Memory B cell (primary cell): ENCODE measurements around the gene MIB1.

Experiments used
- ATAC-seq: fragments of 150-1000 bp; cut with Tn5 transposase; 2 replicates; pipeline ENCODE4 v1.10.0; 2021; ENCODE audit warnings: low read depth, mild to moderate bottlenecking, moderate library complexity
- DNase-seq, 2 donors: peaks; one replicate each; pipeline ENCODE4 v3.0.0; 2022; ENCODE audit warnings: low spot score in 2 of 2
- H3K27ac Mint-ChIP-seq: one replicate; pipeline ENCODE4 v1.8.0; 2022; ENCODE audit warnings: mild to moderate bottlenecking, moderate library complexity, mixed read lengths
- H3K27me3 Mint-ChIP-seq: one replicate; pipeline ENCODE4 v1.8.0; 2022; ENCODE audit warnings: mixed read lengths
- H3K36me3 Mint-ChIP-seq: one replicate; pipeline ENCODE4 v1.8.0; 2022; ENCODE audit warnings: mild to moderate bottlenecking, mixed read lengths
- H3K4me1 Mint-ChIP-seq: one replicate; pipeline ENCODE4 v1.8.0; 2022; ENCODE audit warnings: mixed read lengths
- H3K4me3 Mint-ChIP-seq: one replicate; pipeline ENCODE4 v1.8.0; 2022; ENCODE audit warnings: mild to moderate bottlenecking, moderate library complexity, mixed read lengths
- H3K9me3 Mint-ChIP-seq: one replicate; pipeline ENCODE4 v1.8.0; 2022; ENCODE audit warnings: mixed read lengths

MIB1 gene

DNA sequence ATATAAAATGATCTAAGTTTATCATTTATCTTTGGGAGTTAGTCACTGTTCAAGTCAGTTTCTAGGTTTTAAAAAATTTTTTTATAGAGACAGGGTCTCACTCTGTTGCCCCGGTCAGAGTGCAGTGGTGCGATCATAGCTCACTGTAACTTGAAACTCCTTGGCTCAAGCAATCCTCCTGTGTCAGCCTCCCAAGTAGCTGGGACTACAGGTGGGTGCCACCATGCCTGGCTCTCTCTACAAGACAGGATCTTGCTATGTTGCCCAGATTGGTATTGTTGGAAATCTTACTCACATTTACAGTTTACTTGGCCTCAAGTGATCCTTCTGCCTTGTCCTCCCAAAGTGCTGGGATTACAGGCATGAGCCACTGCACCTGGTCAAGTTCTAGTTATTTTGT, 74.5 kb downstream of the MIB1 start:
- Mint-ChIP-seq H3K4me1 (no peaks in the 10 kb centered on the region), H3K27me3 (no peaks in the 10 kb centered on the region), H3K4me3 (no peak overlapping the region), H3K36me3 (peaks cover 20% of the 10 kb centered on the region), H3K27ac (no peak overlapping the region), H3K9me3 (no peaks in the 10 kb centered on the region)
- no peak for DNase-seq
- no peak for ATAC-seq

DNA sequence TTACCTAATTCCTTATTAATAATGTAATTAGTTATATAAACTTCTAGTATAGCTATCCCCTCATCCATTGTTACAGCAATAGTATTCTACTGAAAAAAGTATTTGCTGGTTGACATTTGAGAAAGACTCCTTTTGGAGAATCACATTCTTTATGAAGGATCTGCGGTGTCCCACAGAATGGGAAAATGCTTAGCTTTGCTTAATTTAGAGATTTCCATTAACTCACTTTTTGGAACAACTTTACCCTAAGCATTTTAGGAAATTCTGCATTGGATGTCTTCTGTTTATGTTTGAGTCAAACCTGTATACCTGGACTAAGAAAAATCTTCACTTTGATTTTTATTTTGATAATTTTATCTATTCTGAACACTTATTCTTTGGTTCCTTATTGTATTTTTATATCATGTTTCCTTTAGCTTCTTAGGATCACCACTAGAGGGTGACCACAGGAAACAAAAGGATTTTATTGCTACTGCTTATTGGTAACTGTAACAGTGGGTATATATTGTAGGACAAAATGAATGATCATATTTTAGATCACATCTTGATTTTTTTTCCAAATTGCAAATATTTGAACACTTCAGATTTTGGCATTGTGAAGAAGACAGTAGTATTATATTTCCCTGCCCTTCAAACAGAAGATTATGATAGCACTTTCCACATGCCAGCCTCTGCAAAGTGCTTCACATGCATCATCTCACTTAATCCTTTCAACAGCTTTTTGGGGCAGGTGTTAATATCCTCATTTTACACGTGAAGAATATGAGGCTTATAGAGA, 79.6 kb downstream of the MIB1 start:
- Mint-ChIP-seq H3K4me1 (no peaks in the 10 kb centered on the region), H3K27me3 (no peaks in the 10 kb centered on the region), H3K9me3 (no peaks in the 10 kb centered on the region), H3K27ac (no peak overlapping the region), H3K4me3 (no peak overlapping the region), H3K36me3 (peaks cover 21% of the 10 kb centered on the region)
- DNase-seq: no peak
- no peak for ATAC-seq

DNA sequence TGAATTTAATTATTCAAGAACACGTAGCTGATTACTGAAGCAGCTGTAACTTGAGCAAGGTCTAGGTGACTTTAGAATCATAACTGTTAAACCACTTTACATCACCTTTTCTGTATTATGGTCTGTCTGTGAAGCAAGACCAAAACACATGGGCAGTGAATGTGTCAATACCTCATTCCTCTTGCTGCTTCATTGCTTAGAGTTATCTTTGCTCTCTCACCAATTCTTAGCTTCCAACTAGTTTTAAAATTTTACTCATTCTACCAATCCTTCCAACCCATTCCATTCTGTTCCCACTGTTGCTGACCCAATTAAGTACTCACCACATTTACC, 80.2 kb downstream of the MIB1 start:
- H3K27ac Mint-ChIP-seq: no peak overlapping the region
- no peaks in the 10 kb centered on the region for H3K9me3 Mint-ChIP-seq
- peaks cover 21% of the 10 kb centered on the region for H3K36me3 Mint-ChIP-seq
- ATAC-seq (no peak), DNase-seq (no peak)
- no peaks in the 10 kb centered on the region for H3K27me3 Mint-ChIP-seq
- no peak overlapping the region for H3K4me3 Mint-ChIP-seq
- H3K4me1 Mint-ChIP-seq: no peaks in the 10 kb centered on the region

DNA sequence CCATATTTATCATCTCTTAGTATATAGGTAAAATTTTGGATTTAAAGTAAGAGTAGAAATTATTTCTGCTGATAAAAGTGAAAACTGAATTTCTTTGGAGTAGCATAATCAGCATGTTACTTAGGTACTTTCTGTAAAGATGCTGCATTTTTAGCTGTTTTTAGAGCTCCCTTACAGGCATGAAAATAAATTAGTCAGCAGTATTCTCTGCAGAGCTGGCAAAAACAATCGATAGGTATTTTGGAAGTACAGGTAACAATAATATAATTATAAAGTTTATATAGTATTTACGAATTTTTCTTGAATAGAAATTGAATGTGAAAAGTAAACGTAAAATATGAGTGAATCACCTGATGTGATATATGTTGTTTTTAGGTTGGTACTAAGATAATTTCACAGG, 83.3 kb downstream of the MIB1 start:
- no peak for DNase-seq
- Mint-ChIP-seq H3K4me3 (no peak overlapping the region), H3K27ac (no peak overlapping the region), H3K9me3 (no peaks in the 10 kb centered on the region), H3K27me3 (no peaks in the 10 kb centered on the region), H3K36me3 (peaks cover 11% of the 10 kb centered on the region), H3K4me1 (no peaks in the 10 kb centered on the region)
- ATAC-seq: no peak

DNA sequence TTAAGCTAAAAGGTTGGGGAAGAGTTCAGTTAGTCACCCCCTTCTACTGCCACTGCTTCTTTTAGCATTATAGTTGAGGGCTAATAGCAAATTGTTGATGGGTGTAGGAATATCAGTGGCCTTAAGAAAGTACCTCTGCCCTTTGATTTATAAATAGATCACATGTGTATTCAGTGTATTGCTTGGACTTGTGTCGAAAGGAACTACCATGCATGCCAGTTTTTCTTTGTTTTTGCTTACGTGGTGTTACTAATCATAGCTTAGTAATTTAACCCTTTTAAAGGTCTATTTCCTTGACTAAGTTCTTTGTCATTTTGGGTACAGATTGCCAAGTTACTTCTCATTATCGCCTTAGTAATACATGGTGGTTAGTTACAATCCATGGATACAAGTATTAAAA, 85.6 kb downstream of the MIB1 start:
- ATAC-seq: no peak
- DNase-seq: no peak
- H3K27me3 Mint-ChIP-seq: no peaks in the 10 kb centered on the region

DNA sequence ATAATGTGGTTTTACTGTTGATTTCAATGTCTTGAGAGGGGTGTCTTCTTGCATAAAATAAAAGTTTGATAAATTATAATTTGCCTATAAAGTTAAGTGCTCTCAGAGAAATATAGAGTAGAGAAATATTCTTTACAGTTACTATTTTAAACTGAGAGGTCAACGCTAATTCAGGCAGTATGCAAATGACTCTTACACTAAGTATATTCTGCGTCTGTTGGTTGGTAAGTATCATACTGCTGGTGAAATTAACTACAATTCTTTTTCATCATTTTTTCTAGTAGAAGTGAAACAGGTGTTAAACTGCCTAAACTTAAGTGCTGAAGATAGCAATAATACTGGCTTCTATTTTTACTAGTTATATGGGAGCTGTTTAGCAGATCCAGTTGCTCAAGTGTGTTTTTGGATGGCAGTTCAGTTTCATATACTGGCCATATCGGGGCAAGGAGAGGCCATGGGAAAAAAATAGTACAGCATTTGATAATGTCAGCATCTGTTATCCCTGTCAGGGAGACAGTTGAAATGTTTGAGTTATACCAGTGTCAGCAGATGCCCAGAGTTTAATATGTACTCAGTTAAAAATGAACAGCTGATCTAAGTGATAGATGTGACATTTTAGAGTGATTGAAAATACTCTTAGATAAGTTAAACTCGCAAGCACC, 86.2 kb downstream of the MIB1 start:
- no peaks in the 10 kb centered on the region for H3K9me3 Mint-ChIP-seq
- H3K4me3 Mint-ChIP-seq: no peak overlapping the region
- no peaks in the 10 kb centered on the region for H3K4me1 Mint-ChIP-seq
- DNase-seq (no peak), ATAC-seq (no peak)
- H3K27ac Mint-ChIP-seq: no peak overlapping the region
- peaks cover 4% of the 10 kb centered on the region for H3K36me3 Mint-ChIP-seq
- H3K27me3 Mint-ChIP-seq: no peaks in the 10 kb centered on the region

More for the DNA sequence above, 85.6 kb downstream of the MIB1 start:
- H3K27ac Mint-ChIP-seq: no peak overlapping the region
- peaks cover 7% of the 10 kb centered on the region for H3K36me3 Mint-ChIP-seq
- H3K9me3 Mint-ChIP-seq: no peaks in the 10 kb centered on the region
- H3K4me3 Mint-ChIP-seq: no peak overlapping the region
- H3K4me1 Mint-ChIP-seq: no peaks in the 10 kb centered on the region

DNA sequence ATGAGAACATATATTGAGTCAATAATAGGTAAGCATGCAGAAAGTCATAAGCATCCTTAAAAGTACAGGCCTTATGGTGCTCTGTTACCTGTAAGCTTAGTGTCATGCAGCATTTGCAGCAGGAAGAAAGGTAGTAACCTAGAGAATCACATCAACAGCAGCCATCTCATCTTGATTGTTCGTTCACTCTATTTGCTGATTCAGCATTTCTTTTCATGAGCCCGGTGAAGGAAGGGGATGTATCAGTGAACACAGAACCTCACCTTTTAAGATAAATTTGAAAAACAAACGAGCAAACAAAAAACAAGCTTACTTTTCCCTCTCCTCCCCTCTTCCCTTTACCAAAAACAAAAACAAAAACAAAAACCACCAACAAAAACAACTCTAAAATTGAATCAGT, 89.9 kb downstream of the MIB1 start:
- no peak overlapping the region for H3K27ac Mint-ChIP-seq
- peaks cover 2% of the 10 kb centered on the region for H3K4me1 Mint-ChIP-seq
- no peaks in the 10 kb centered on the region for H3K9me3 Mint-ChIP-seq
- DNase-seq (no peak), ATAC-seq (no peak)
- H3K36me3 Mint-ChIP-seq: peaks cover 5% of the 10 kb centered on the region
- H3K27me3 Mint-ChIP-seq: no peaks in the 10 kb centered on the region
- H3K4me3 Mint-ChIP-seq: no peak overlapping the region

DNA sequence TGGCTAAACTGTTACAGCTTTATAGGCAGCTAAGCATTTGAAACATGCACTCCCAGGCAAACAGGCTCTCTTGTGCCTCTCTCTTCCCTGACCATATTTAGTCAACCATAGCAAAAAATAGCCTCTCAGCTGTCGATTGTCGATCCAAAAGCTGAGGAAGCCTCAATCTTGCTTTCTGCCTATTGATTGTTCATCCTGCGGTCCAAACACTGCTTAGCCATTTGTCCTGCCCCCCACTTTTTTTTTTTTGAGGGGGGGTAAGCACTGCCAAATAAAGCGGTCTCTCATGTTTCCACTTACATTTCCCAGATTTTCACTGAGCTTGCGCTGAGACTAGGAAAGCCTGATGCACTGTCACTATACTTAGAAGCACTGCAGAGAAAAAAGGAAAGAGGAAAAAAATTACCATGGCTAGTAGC, 90.8 kb downstream of the MIB1 start:
- Mint-ChIP-seq H3K27ac (no peak overlapping the region), H3K9me3 (no peaks in the 10 kb centered on the region), H3K36me3 (peaks cover 5% of the 10 kb centered on the region), H3K27me3 (no peaks in the 10 kb centered on the region), H3K4me1 (peaks cover 2% of the 10 kb centered on the region), H3K4me3 (no peak overlapping the region)
- ATAC-seq (no peak), DNase-seq (no peak)

DNA sequence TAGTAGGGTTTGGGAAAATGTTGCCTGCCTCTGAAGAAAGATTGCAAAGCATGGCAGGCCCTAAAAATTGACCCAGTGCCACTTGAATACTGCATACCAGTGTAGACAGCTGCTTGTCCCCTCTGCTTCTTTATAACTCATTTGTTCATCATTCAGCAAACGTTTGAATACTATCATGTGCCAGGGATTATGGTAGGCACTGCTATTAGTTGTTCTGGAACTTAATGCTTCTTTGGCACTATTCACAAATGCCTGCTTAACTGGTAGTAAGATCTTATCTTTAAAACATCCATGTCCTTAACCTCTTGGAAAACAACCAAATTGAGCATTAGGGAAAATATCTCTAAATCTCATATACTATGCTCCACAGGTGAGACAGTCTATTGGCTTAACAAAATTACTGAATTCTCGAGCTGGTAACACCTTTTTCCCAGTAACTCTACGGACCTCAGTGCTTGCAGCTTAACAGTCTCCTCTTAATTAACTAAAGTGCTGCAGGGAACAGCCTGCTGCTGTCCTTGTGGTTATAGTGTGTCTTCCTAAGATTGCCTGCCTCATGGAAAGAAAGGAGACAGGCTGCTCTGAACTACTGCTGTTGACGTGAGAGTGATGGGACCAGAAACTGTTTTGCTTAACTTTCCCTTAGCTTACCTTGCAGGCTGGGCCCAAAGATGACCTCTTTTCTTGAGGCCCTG, 93.2 kb downstream of the MIB1 start:
- Mint-ChIP-seq H3K27ac (no peak overlapping the region), H3K36me3 (peaks cover 4% of the 10 kb centered on the region), H3K4me1 (peaks cover 2% of the 10 kb centered on the region), H3K4me3 (no peak overlapping the region), H3K27me3 (no peaks in the 10 kb centered on the region), H3K9me3 (no peaks in the 10 kb centered on the region)
- DNase-seq (no peak), ATAC-seq (no peak)

DNA sequence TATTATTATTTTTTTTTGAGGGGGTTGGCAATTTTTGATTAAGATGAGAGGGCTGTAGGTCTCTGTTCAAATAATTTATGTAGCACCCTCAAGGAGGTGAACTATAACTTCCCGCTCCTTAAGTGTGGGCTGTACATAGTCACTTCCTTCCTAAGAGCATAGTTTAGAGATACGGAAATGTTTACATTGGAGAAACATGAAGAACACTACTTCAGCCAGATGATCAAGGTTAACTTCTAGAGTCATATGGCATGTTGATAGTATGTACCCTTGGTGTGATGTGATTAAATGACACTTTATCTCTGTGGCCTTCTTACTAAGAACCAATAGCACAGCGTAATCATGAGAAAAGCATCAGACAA, 93.7 kb downstream of the MIB1 start:
- ATAC-seq (no peak), DNase-seq (no peak)
- no peak overlapping the region for H3K27ac Mint-ChIP-seq
- H3K4me3 Mint-ChIP-seq: no peak overlapping the region
- H3K36me3 Mint-ChIP-seq: peaks cover 6% of the 10 kb centered on the region
- H3K4me1 Mint-ChIP-seq: peaks cover 2% of the 10 kb centered on the region
- no peaks in the 10 kb centered on the region for H3K27me3 Mint-ChIP-seq
- no peaks in the 10 kb centered on the region for H3K9me3 Mint-ChIP-seq

DNA sequence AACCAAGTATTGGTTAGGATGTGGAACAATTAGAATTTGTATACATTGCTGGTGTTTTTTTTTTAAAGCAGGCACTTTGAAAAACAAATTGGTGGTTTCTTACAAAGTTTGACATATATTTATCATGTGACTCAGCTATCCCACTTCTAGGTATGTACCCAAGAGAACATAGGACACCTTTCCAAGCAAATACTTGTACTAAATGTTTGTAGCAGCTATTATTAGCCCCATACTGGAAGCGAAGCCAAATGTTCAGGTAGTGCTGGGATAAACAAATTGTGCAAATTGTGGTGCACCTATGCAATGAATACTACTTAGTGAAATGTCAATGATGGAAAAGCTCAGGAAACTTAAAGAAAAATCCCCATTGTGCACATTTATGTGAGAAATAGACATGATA, 101.0 kb downstream of the MIB1 start:
- Mint-ChIP-seq H3K27ac (no peak overlapping the region), H3K27me3 (no peaks in the 10 kb centered on the region), H3K9me3 (no peaks in the 10 kb centered on the region), H3K4me3 (no peak overlapping the region), H3K4me1 (no peaks in the 10 kb centered on the region), H3K36me3 (peaks cover 30% of the 10 kb centered on the region)
- DNase-seq: no peak
- ATAC-seq: no peak

DNA sequence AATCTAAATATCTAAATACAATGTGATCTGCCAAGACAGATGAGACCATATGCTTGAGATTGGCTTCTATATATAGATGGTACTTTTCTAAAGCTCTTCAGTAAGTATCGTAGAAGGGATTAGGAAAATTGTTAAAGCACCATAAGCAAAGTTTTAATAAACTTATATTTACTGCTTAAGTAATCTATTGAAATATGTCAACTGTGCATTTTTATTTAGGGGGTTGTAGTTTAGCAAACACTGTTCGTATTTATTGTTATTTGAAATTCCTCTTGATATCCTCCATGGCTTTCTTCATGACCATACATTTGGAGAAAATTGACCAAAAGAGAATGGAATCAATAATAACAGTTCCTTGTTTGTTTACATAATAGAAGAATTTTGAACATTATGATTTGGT, 102.7 kb downstream of the MIB1 start:
- no peak for ATAC-seq
- H3K9me3 Mint-ChIP-seq: no peaks in the 10 kb centered on the region
- DNase-seq: no peak
- H3K4me3 Mint-ChIP-seq: no peak overlapping the region
- H3K4me1 Mint-ChIP-seq: no peaks in the 10 kb centered on the region
- peaks cover 38% of the 10 kb centered on the region for H3K36me3 Mint-ChIP-seq
- H3K27me3 Mint-ChIP-seq: no peaks in the 10 kb centered on the region
- no peak overlapping the region for H3K27ac Mint-ChIP-seq

DNA sequence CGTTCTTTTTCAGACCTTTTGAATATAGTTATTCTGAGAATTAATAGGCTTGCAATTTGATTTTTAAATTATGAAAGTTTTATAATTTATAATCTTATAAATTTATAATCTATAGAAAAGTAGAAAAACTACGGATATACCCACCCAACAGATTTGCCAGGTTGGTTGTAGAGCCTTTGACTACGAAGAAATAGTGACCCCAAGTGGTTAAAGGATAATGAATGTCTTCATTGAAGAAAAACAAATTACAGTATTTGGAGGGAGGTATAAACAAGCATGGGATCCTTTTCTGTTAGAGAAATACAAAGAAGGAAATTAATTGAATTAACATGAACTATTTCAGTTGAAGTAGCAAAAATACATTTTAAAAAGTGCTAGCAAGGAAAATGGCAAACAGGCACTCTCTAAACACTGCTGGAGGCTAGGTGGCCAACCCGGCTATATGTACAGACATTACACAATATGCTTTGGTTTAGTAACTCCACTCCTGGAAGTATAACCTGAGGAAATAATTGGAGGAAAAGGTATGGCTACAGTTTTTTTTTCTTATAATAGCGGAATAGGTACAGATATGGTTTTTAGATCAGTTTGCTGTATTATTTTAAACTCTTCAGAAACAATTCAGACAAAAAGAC, 110.9 kb downstream of the MIB1 start:
- H3K4me1 Mint-ChIP-seq: peaks cover 10% of the 10 kb centered on the region
- no peaks in the 10 kb centered on the region for H3K9me3 Mint-ChIP-seq
- H3K27me3 Mint-ChIP-seq: no peaks in the 10 kb centered on the region
- ATAC-seq (peak; percentile 32), DNase-seq (peak in 1 of 2 donors; percentile 1)
- no peak overlapping the region for H3K27ac Mint-ChIP-seq
- H3K36me3 Mint-ChIP-seq: peaks cover 11% of the 10 kb centered on the region
- no peak overlapping the region for H3K4me3 Mint-ChIP-seq

DNA sequence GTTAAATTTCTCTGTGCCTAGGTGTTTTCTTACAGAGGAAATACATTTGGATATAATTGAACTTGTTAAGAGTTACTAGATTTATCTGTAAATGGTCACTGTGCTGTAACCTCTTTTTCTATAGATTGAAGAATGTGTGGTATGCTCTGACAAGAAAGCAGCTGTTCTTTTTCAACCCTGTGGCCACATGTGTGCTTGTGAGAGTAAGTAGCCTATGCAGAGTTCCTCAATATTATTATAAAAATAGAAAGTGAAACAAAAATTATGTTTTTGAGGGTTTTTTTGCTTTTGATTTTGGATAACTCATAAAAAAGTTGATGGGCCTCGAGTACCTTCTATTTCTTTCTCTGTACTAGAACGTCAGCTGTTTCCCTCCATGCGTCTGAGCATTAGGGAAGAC, 112.4 kb downstream of the MIB1 start:
- Mint-ChIP-seq H3K36me3 (peaks cover 9% of the 10 kb centered on the region), H3K9me3 (no peaks in the 10 kb centered on the region), H3K27me3 (no peaks in the 10 kb centered on the region), H3K4me1 (peaks cover 19% of the 10 kb centered on the region), H3K27ac (peak overlapping the region; percentile 33), H3K4me3 (no peak overlapping the region)
- no peak for DNase-seq
- peak; percentile 85 for ATAC-seq
